HG02763 (cell line): ENCODE data around the gene SNRPA.

ENCODE experiments used
- ATAC-seq: cut with Tn5 transposase; IDR thresholded peaks from one replicate; pipeline ENCODE4 v1.9.1; 2021; ENCODE audit warnings: mild to moderate bottlenecking, moderate library complexity; ENCODE audit not compliant: unreplicated experiment

Gene SNRPA

GRCh38 chr19:40750874-40751537 lies at the start of gene SNRPA:
Gene SNRPA, plus strand, starts transcription at chr19:40751203. Its CDS starts 206 bp downstream, at chr19:40751409.
- peak; percentile 54 for ATAC-seq

- no peak for ATAC-seq
Measured at GRCh38 chr19:40701758-40702157, 49.2 kb upstream of the SNRPA start.

DNA sequence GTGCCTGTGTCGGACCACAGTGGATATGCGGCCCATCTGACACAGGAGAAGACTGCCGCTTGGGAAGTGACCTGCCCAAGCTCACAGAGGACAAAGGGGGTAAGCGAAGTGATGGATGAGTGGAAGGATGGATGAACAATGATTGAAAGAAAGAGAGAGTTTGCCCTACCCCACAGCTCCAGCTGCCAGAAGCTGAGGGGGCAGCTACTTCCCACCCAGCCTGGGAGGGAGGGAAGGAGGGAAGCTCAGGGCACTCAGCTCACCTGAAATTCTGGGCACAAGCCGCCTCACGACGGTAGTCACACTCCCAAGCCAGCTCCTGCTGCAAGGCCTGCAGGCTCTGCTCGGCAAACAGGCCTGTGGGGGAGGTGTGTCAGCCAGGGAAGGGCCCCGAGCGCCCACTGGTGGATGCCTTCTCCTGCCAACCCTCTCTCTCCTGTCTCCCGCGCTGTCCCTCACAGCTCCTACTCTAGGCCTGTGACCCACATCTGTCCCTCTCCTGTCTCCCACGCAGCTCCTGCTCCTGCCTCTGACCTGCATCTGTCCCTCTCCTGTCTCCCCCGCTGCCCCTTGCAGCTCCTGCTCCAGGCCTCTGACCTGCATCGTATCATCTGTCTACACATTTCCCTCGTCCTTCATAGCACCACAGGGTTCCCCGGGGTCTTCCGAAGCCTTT lies 48.5 kb upstream of the SNRPA start:
- no peak for ATAC-seq

DNA sequence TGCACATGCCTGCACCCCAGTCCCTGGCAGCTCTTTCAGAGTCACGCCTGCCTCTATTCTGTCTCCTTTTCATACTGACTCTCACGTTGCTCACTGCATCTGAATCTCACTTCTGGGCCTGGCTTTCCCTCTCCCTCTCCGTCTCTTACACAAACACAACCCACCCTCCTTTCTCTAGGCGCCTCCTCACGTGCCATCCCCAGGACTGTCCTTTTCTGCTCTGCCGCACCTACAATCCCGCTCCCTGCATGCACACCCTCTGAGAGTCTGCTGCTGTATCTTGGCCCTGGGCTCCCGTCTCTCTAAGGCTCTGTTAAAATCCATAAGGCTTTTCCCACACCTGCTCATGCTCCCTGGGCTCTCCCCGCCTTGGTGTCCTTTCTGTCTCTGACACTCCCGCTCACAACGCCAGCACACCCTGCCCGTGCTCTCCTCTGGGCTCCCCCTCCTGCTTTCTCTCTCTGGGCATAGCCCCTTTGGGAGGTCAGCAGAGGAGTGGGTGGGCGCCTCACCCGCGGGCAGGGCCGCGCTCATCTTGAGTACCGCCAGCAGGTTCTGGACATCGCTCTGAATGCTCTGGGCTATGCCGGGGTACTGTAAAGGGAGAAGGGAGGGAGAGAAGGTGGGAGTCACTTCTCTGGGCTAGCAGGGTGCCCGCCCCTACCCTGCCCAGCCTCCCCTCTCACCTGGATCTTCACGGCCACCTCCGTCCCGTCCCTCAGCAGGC lies 47.8 kb upstream of the SNRPA start:
- ATAC-seq = no peak

DNA sequence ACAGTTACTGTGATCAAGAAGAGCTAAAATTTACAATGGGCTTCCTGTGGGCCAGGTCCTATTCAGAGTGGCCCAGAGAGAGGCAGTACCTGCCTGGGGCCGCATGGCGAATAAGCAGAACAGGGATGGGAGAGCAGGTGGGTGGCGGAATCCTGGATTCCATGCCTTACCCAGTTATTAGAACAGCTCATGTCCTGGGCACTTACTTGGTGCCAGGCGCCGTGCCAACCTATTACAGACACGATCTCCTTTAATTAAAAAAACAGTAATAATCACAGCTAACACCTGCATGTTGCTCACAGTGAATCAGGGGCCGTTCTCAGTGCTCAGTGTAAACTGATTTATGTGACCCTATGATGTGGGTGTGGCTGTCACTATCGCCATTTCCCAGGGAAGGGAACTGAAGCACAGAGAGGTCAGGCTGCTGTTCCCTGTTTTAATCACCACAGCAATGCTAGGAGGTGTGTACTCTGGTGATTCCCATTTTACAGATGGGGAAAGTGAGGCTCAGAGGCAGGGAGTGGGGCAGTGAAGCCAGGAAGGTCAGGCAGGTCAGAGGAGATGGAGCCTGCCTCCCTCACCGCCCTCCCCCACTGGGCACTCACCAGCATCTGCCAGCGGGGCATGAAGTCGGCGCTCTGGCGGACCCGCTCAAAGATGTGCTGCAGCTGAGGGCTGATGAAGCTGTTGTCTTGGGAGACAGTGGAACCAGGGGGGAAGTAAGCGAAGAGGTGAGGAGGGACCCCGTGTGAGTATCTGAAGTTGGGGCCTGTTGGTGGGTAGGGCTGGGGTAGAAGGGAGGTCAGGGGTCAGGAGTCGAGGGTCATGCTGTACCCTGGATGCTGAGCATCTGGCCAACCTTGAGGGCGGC lies 46.3 kb upstream of the SNRPA start:
- ATAC-seq = no peak

DNA sequence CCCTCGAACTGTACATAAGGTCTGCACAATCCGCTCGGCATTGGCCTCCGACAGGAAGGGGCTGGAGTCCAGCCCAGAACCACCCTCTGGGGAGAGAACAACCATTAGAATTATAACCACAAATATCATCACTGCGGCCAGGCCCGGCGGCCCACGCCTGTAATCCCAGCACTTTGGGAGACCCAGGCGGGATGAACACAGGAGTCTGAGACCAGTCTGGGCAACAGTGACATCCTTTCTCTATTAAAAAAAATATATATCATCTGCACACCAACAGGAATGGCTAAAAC lies 45.7 kb upstream of the SNRPA start:
- no peak for ATAC-seq

DNA sequence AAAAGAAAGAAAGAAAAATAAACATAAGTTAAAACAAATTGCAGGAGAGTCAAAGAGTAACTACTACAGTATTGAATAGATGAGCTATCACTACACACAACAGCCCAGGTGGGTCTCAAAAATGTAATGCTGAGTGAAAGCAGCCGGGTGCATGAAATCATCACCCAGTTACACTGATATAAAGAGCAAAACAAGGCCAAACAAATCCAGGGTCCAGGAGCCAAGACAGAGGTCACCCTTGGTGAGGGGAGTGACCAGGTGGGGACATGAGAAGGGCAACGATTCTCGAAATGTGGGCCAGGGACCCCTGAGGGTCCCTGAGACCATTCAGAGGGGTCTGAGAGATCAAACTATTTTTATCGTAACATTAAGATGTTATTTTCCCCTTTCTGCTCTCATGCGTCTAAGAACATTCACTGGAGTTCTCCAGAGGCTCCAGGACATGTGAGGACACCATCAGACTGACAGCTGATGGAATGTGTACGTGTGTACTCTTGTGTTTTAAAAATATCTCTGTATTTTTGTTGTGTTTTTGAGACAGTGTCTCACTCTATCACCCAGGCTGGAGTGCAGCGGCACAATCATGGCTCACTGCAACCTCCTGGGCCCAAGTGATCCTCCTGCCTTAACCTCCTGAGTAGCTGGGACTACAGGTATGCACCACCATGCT lies 44.9 kb upstream of the SNRPA start:
- no peak for ATAC-seq

GRCh38 chr19:40707615-40708014 lies 43.4 kb upstream of the SNRPA start:
- no peak for ATAC-seq

- ATAC-seq = no peak
Measured at GRCh38 chr19:40709817-40710216, 41.2 kb upstream of the SNRPA start.

- ATAC-seq = no peak
Measured at GRCh38 chr19:40713939-40714338, 37.1 kb upstream of the SNRPA start.

DNA sequence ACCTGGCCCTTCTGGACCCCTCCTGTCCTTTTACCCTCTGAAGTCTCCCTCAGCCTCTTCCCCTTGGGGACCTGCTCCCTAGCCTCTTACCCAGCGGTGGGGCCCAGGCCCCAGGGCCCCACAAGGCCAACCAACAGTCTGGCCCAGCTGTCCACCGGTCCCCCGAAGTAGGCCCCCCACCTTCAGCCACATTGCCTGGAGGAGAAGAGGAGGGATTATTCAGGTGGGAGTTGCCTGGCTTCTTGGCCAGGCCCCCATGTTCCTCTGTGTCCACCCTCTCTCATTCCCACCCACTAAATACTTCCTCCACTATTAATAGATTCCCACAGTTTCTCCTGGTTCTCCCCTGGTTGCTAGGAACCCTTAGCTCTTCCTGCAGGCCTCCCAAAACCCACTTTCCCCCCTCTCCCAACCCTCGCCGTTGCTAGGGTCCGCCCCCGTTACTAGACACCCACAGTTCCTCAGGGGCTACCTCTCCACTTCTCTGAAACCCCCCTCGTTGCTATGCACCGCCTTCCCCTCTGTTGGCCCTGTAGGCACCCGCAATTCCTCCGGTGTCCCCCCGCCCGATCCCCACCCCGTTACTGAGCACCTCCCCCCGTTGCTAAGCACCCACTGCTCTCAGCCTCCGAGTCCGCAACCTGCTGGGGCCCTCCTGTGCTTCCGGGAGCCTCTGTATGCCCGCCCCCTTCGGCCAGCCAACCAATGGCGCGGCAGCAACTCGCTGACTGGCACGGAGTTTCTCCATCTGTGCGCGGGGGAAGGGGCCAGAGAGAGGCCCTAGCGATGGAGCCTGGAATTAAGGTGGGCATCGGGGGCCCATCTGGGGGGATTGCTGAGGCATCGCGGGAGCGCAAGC lies 36.3 kb upstream of the SNRPA start:
- ATAC-seq = peak; percentile 60

DNA sequence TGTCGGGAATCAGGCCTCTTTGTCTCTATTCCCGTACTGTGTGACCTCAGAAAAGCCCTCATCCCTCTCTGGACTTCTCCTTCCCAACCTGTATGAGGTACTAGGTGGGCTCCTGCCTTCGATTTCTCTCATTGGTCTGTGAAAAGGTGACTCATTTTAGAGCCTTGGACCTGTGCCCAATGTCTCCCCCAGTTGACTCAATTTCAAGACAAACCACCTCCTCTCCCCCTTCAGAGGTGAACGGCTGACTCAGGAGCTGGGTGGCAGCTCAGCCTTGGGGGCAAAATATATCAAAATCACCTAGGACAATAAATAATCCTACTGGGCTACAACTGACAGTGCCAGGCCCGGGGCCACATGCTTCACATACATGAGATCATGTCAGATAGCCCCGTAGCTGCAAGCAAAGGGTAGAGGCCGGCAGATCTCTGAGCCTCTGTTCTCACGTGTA lies 34.9 kb upstream of the SNRPA start:
- ATAC-seq = no peak

DNA sequence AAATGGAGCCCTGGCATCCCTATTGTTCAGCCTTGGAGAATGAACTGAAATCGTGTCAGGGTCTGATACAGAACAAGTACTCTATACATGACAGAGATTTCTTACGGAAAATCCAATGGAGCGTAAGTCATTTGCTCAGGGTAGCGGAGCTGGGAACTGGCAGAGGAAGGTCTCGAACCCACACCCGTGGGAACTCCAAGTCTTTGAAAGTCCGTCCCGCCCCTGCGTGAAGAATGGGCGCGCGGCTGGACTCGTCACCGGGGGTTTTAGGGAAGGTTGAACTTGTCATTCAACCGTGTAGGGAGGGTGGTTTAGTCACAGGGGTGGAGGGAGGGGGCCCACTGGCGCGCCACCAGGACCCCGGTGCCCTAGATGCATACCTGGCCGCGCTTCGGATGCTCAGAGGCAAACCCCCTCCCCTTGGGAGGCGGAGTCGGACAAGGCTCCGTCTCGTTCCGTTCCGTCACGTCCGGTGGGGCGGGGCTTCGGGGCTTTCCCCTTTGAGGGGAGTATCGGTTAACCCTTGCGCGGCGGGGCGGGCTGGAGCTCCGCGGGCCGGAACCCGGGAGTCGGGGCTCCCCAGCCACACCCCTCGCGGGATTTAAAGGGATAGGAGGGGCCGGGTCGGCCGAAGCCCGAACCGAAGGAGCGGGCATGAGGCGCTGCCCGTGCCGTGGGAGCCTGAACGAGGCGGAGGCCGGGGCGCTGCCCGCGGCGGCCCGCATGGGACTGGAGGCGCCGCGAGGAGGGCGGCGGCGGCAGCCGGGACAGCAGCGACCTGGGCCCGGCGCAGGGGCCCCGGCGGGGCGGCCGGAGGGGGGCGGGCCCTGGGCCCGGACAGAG lies 34.3 kb upstream of the SNRPA start, which contains the start of the genes COQ8B and ITPKC:
COQ8B (minus strand) TSS at position 405 of the 843 bp plus-strand sequence. CDS start 2,254 bp downstream, outside the sequence.
ITPKC (plus strand) TSS at position 631 of the 843 bp plus-strand sequence; CDS start at position 655, 24 bp downstream.
- ATAC-seq = peak; percentile 68

DNA sequence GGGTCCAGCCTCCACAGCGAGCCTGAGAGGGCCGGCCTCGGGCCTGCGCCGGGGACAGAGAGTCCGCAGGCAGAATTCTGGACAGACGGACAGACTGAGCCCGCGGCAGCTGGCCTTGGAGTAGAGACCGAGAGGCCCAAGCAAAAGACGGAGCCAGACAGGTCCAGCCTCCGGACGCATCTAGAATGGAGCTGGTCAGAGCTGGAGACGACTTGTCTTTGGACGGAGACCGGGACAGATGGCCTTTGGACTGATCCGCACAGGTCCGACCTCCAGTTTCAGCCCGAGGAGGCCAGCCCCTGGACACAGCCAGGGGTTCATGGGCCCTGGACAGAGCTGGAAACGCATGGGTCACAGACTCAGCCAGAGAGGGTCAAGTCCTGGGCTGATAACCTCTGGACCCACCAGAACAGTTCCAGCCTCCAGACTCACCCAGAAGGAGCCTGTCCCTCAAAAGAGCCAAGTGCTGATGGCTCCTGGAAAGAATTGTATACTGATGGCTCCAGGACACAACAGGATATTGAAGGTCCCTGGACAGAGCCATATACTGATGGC lies 33.6 kb upstream of the SNRPA start:
- no peak for ATAC-seq

GRCh38 chr19:40717880-40718773 lies 32.9 kb upstream of the SNRPA start:
- ATAC-seq = no peak

DNA sequence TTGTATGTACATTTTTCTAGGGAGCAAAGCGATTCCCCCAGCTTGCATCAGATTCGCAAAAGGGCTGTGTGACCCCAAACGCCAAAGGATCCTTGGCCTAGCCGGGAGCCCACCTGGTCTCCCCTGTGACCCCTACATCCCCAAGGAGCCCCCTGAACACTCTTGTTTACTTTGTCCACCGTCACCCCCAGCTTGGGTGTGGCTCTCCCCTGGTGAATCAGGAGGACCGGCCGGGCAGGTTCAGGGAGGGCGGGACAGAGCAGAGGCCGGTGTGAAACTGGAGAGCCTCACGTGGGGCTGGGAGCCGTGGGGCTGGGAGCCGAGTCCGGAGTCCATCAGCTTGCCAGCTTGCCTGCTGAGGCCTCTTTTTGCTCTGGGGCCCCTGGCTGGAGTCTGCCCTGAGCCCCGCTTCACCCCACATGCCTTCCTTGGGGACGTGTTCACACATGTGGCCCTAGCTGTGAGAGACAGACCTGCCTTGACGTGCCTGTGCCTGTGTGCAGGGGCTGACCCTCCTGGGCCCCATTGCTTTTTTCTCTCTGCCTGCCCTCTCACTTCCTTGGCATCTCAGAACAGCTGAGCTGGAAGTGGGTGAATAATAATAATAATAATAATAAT lies 32.1 kb upstream of the SNRPA start:
- no peak for ATAC-seq

- no peak for ATAC-seq
Measured at GRCh38 chr19:40719414-40719894, 31.5 kb upstream of the SNRPA start.
